Panc1 (cell line): Measurements from ENCODE around the gene BCL11B. TPM values are rescaled to one million over a fixed set of nuclear protein-coding genes. Genes with fewer than 3 reads are reported as not detected.

Source experiments
- ATAC-seq: fragments of 200-7000 bp; cut with Tn5 transposase; 2 replicates; pipeline ENCODE4 v1.9.1; 2020; ENCODE audit warnings: mild to moderate bottlenecking, moderate library complexity
- BruUV-seq: library from RNA; stranded (reverse); fragments of 400-500 nt; replicated peaks from 2 replicates; lab custom pipeline; 2021; lab: Mats Ljungman, UMichigan
- CTCF ChIA-PET: fragments of 300-600 bp; sonication (Branson Sonifier 250); formaldehyde crosslinking; loops from one replicate; lab custom pipeline; 2022; ENCODE audit warnings: antibody characterized with exemption; lab: Charles Lee
- POLR2A ChIA-PET: fragments of 300-600 bp; sonication (Branson Sonifier 250); formaldehyde crosslinking; loops from one replicate; lab custom pipeline; 2022; ENCODE audit warnings: antibody characterized with exemption; lab: Charles Lee
- DNase-seq: peaks from one replicate; pipeline ENCODE4 v3.0.0-alpha.2; 2010; ENCODE audit warnings: low read depth, low spot score
- H3K27ac ChIP-seq: 2 replicates; pipeline ENCODE4 v1.5.1; 2011; ENCODE audit warnings: mild to moderate bottlenecking, low read length, inconsistent platforms
- H3K27me3 ChIP-seq: fragments of 200-500 bp; sonication (Bioruptor generic); 2 replicates; pipeline ENCODE4 v1.6.0; 2014; ENCODE audit warnings: low read length, inconsistent platforms; ENCODE audit not compliant: control insufficient read depth, insufficient read depth
- H3K36me3 ChIP-seq: fragments of 200-500 bp; sonication (Bioruptor generic); 2 replicates; pipeline ENCODE4 v1.5.1; 2014; ENCODE audit warnings: inconsistent platforms, mild to moderate bottlenecking, low read length, moderate library complexity; ENCODE audit not compliant: control insufficient read depth, insufficient read depth
- H3K4me1 ChIP-seq: 2 replicates; pipeline ENCODE4 v1.5.1; 2011; ENCODE audit warnings: inconsistent platforms, mild to moderate bottlenecking, low read length, moderate library complexity; ENCODE audit not compliant: control insufficient read depth, insufficient read depth
- H3K4me3 ChIP-seq, 2 experiments: 2 replicates each; pipeline ENCODE4 v1.5.1; 2011 to 2012; ENCODE audit warnings: low read depth in 2 of 2, low read length in 2 of 2, mild to moderate bottlenecking in 2 of 2, inconsistent platforms in 1 of 2, moderate library complexity in 1 of 2
- H3K9me3 ChIP-seq: fragments of 200-500 bp; sonication (Bioruptor generic); 2 replicates; pipeline ENCODE4 v1.5.1; 2014; ENCODE audit warnings: low read depth, mild to moderate bottlenecking, inconsistent platforms, low read length, moderate library complexity; ENCODE audit not compliant: control insufficient read depth, insufficient read depth
- CTCF ChIP-seq: fragments of 450-650 bp; IDR thresholded peaks from 2 replicates; pipeline ENCODE4 v1.5.1; 2017; ENCODE audit warnings: mild to moderate bottlenecking
- POLR2AphosphoS5 ChIP-seq: IDR thresholded peaks from 2 replicates; pipeline ENCODE4 v1.6.1; 2012; ENCODE audit warnings: mild to moderate bottlenecking, low read depth, low read length, moderate library complexity
- REST ChIP-seq, 2 experiments: IDR thresholded peaks; 2 replicates each; pipeline ENCODE4 v1.6.1; 2011 to 2012; ENCODE audit warnings: low read depth in 2 of 2, control low read depth in 1 of 2, low read length in 1 of 2, mild to moderate bottlenecking in 1 of 2, moderate library complexity in 1 of 2; ENCODE audit not compliant: insufficient read depth in 1 of 2
- SIN3A ChIP-seq: IDR thresholded peaks from 2 replicates; pipeline ENCODE4 v1.6.1; 2012; ENCODE audit warnings: low read depth, mild to moderate bottlenecking, low read length, moderate library complexity, borderline replicate concordance; ENCODE audit not compliant: insufficient read depth
- TCF7L2 ChIP-seq: IDR thresholded peaks from 2 replicates; pipeline ENCODE4 v1.6.1; 2011; ENCODE audit warnings: mild to moderate bottlenecking, low read depth, low read length, inconsistent platforms
- in situ Hi-C: cut with HindIII; loops from 2 replicates; pipeline ENCODE4 v1.10.0; 2016; ENCODE audit warnings: low sequenced_read_pairs, low pct_unique_long_range_greater_than_20kb
- intact Hi-C: fragments of 100-400 bp; cut with micrococcal nuclease; formaldehyde crosslinking; loops from one replicate; pipeline ENCODE4 v1.10.0; 2022; ENCODE audit not compliant: unreplicated experiment
- total RNA-seq: library from RNA; stranded (reverse); gene quantifications from one replicate; pipeline ENCODE4 v1.2.1, GENCODE V29; 2021; ENCODE audit not compliant: unreplicated experiment

The BCL11B gene
- total RNA-seq, 1 experiment from 2014 or later: 0.23 TPM

- H3K9me3 ChIP-seq: no peaks in the 10 kb centered on the region
- H3K36me3 ChIP-seq: no peaks in the 10 kb centered on the region
- DNase-seq (no peak), ATAC-seq (no peak)
- in situ Hi-C loops (no loop called here), intact Hi-C loops (no loop called here)
- CTCF ChIA-PET: no interaction called here
- BruUV-seq: no TSS peak
- H3K4me3 ChIP-seq: no peak overlapping the region
- TF ChIP-seq REST (IDR thresholded peaks at IDR 0.05; ENCODE audit: insufficient read depth in 1 of 2, low read depth in 2 of 2, low read length in 1 of 2) (no peak), POLR2AphosphoS5 (no peak), TCF7L2 (no peak), SIN3A (no peak), CTCF (no peak)
- H3K4me1 ChIP-seq: peaks cover 4% of the 10 kb centered on the region; the same call in 1 of the 2 replicates
- H3K27ac ChIP-seq: no peak overlapping the region
- POLR2A ChIA-PET: no interaction called here
- H3K27me3 ChIP-seq: no peaks in the 10 kb centered on the region; the same call in 1 of the 2 replicates
Measured at GRCh38 chr14:99196310-99196650, 75.7 kb downstream of the BCL11B start.

- in situ Hi-C loops (no loop called here), intact Hi-C loops (no loop called here)
- Histone ChIP-seq H3K27me3 (no peaks in the 10 kb centered on the region; the same call in 1 of the 2 replicates), H3K4me1 (peaks cover 4% of the 10 kb centered on the region; the same call in 1 of the 2 replicates), H3K36me3 (no peaks in the 10 kb centered on the region), H3K9me3 (no peaks in the 10 kb centered on the region), H3K27ac (no peak overlapping the region), H3K4me3 (no peak overlapping the region)
- ATAC-seq (no peak), DNase-seq (no peak)
- no peak for TF ChIP-seq POLR2AphosphoS5
- TF ChIP-seq REST (IDR thresholded peaks at IDR 0.05; ENCODE audit: insufficient read depth in 1 of 2, low read depth in 2 of 2, low read length in 1 of 2): no peak
- TF ChIP-seq CTCF: no peak
- TF ChIP-seq SIN3A: no peak
- no peak for TF ChIP-seq TCF7L2
- CTCF ChIA-PET: no interaction called here
- POLR2A ChIA-PET: no interaction called here
- no TSS peak for BruUV-seq
Measured at GRCh38 chr14:99195602-99196309, 76.2 kb downstream of the BCL11B start.
